Peyer's patch (tissue), 4 donors: ENCODE measurements around the gene TCF15.
A peak's percentile ranks its signal among the peaks of the same experiment; 100 is the strongest.

ENCODE experiments used
- POLR2A ChIP-seq, 2 donors: fragments of 450-650 bp; IDR thresholded peaks; one replicate each; pipeline ENCODE4 v1.5.1; 2017; ENCODE audit warnings: antibody characterized with exemption in 2 of 2, mild to moderate bottlenecking in 2 of 2, moderate library complexity in 2 of 2
- TF ChIP-seq, protein P1 (sequence below), 6 experiments: fragments of 450-650 bp in 4 of 6; fragments of 200-600 bp in 2 of 6; sonication (generic) in 1 of 6; IDR thresholded peaks; one replicate each; pipeline ENCODE4 v1.5.1; 2017 to 2019; ENCODE audit warnings: antibody characterized with exemption in 6 of 6, mild to moderate bottlenecking in 3 of 6, moderate library complexity in 1 of 6

GRCh38 chr20:653110-653589 lies 43.0 kb upstream of the TCF15 start, which contains the start of gene SRXN1:
- TF ChIP-seq, protein P1, sequence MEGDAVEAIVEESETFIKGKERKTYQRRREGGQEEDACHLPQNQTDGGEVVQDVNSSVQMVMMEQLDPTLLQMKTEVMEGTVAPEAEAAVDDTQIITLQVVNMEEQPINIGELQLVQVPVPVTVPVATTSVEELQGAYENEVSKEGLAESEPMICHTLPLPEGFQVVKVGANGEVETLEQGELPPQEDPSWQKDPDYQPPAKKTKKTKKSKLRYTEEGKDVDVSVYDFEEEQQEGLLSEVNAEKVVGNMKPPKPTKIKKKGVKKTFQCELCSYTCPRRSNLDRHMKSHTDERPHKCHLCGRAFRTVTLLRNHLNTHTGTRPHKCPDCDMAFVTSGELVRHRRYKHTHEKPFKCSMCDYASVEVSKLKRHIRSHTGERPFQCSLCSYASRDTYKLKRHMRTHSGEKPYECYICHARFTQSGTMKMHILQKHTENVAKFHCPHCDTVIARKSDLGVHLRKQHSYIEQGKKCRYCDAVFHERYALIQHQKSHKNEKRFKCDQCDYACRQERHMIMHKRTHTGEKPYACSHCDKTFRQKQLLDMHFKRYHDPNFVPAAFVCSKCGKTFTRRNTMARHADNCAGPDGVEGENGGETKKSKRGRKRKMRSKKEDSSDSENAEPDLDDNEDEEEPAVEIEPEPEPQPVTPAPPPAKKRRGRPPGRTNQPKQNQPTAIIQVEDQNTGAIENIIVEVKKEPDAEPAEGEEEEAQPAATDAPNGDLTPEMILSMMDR (IDR thresholded peaks at IDR 0.05) = peak; percentile 15 to 69 (median 58)
- no peak for TF ChIP-seq POLR2A (IDR thresholded peaks at IDR 0.05)
